Smooth muscle cell (in vitro differentiated cells): ENCODE data around the gene SGCG. TPM values are rescaled to one million over a fixed set of nuclear protein-coding genes. Genes with fewer than 3 reads are reported as not detected.
"Not testable (repeated sequence)": the region's sequence is repeated elsewhere in the genome, so short reads cannot be mapped to it uniquely, and the experiment has no call there.

Source experiments
- DNase-seq: peaks from one replicate; lab custom pipeline; 2025; ENCODE audit not compliant: unreplicated experiment; lab: John Stamatoyannopoulos, UW
- H2AFZ ChIP-seq: fragments of 200-600 bp; sonication (generic); 2 replicates; pipeline ENCODE4 v1.6.0; 2016; ENCODE audit warnings: antibody characterized with exemption, low read depth, mild to moderate bottlenecking
- H3F3A ChIP-seq: fragments of 200-600 bp; sonication (generic); 2 replicates; pipeline ENCODE4 v1.6.0; 2017; ENCODE audit warnings: antibody characterized with exemption, low read depth
- H3K27ac ChIP-seq: fragments of 200-600 bp; sonication (generic); 2 replicates; pipeline ENCODE4 v1.5.1; 2016; ENCODE audit warnings: low read depth, mild to moderate bottlenecking
- H3K27me3 ChIP-seq: fragments of 200-600 bp; sonication (generic); 2 replicates; pipeline ENCODE4 v1.6.1; 2016; ENCODE audit warnings: low read depth, mild to moderate bottlenecking
- H3K36me3 ChIP-seq: fragments of 200-600 bp; sonication (generic); 2 replicates; pipeline ENCODE4 v1.5.1; 2016; ENCODE audit warnings: low read depth
- H3K4me1 ChIP-seq: fragments of 200-600 bp; sonication (generic); 2 replicates; pipeline ENCODE4 v1.5.1; 2016; ENCODE audit warnings: low read depth
- H3K4me2 ChIP-seq: fragments of 200-600 bp; sonication (generic); 2 replicates; pipeline ENCODE4 v1.6.0; 2016; ENCODE audit warnings: mild to moderate bottlenecking
- H3K4me3 ChIP-seq: fragments of 200-600 bp; sonication (generic); 2 replicates; pipeline ENCODE4 v1.5.1; 2016; ENCODE audit warnings: mild to moderate bottlenecking
- H3K79me2 ChIP-seq: fragments of 200-600 bp; sonication (generic); 2 replicates; pipeline ENCODE4 v1.6.0; 2016; ENCODE audit warnings: low read depth, mild to moderate bottlenecking
- H3K9ac ChIP-seq: fragments of 200-600 bp; sonication (generic); 2 replicates; pipeline ENCODE4 v1.6.0; 2016; ENCODE audit warnings: low read depth
- H3K9me3 ChIP-seq: fragments of 200-600 bp; sonication (generic); replicated peaks from 2 replicates; pipeline ENCODE4 v1.5.1; 2016; ENCODE audit warnings: low read depth
- H4K20me1 ChIP-seq: fragments of 200-600 bp; sonication (generic); 2 replicates; pipeline ENCODE4 v1.6.0; 2016; ENCODE audit warnings: low read depth
- WGBS: methylation state at CpG from one replicate; pipeline ENCODE4 v1.1.7; 2016; ENCODE audit warnings: low lambda C conversion rate; 5-methylcytosine and 5-hydroxymethylcytosine counted together
- polyA plus RNA-seq: library from polyadenylated mRNA; unstranded; fragments of >200 nt; fragmentation: Nextera tagmentation; extraction: Ambion mirVana; gene quantifications from 2 replicates; pipeline ENCODE4 v1.2.1, GENCODE V29; 2016
- total RNA-seq: library from RNA; depleted of rRNA; stranded (reverse); fragments of >200 nt; gene quantifications from 2 replicates; pipeline ENCODE4 v1.2.3, GENCODE V29; 2014
- TF ChIP-seq, protein P1 (sequence below): fragments of 200-600 bp; sonication (generic); IDR thresholded peaks from 2 replicates; pipeline ENCODE4 v1.5.1; 2017; ENCODE audit warnings: borderline replicate concordance, mild to moderate bottlenecking, antibody characterized with exemption; ENCODE audit not compliant: insufficient read depth, poor library complexity, severe bottlenecking

Gene SGCG, protein sequence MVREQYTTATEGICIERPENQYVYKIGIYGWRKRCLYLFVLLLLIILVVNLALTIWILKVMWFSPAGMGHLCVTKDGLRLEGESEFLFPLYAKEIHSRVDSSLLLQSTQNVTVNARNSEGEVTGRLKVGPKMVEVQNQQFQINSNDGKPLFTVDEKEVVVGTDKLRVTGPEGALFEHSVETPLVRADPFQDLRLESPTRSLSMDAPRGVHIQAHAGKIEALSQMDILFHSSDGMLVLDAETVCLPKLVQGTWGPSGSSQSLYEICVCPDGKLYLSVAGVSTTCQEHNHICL
- total RNA-seq (2.3 and 5.1 TPM in 2 replicates), polyA plus RNA-seq (5.1 and 5.7 TPM in 2 replicates)

DNA sequence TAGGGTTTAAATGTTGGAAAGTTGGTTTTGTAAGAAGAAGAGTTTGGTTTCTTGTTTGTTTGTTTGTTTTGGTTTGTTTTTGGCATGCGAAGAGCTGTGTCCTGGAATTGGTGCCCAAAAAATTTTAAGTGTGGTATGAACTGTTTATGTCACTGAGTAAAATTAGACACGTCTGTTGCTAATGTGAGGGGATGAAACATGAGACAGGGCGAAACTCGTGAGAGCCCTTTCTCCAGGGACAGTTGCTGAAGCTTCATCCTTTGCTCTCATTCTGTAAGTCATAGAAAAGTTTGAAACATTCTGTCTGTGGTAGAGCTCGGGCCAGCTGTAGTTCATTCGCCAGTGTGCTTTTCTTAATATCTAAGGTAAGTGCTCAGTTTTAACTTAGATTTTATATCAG lies at the start of gene SGCG:
TSS of gene SGCG (plus strand) at position 269 of the 400 bp plus-strand sequence. CDS start 22,716 bp downstream, outside the sequence.
- H3K4me3 ChIP-seq, result no peak within 1 kb of the TSS
- H3K36me3 ChIP-seq, result no peaks in the 10 kb centered on the region
- 78% methylated on average over 6 of the region's 6 CpGs for WGBS
- no peaks in the 10 kb centered on the region for H3K4me1 ChIP-seq
- H3F3A ChIP-seq, result no peaks in the 10 kb centered on the region
- H3K9me3 ChIP-seq, result no peaks in the 10 kb centered on the region
- TF ChIP-seq, protein P1, sequence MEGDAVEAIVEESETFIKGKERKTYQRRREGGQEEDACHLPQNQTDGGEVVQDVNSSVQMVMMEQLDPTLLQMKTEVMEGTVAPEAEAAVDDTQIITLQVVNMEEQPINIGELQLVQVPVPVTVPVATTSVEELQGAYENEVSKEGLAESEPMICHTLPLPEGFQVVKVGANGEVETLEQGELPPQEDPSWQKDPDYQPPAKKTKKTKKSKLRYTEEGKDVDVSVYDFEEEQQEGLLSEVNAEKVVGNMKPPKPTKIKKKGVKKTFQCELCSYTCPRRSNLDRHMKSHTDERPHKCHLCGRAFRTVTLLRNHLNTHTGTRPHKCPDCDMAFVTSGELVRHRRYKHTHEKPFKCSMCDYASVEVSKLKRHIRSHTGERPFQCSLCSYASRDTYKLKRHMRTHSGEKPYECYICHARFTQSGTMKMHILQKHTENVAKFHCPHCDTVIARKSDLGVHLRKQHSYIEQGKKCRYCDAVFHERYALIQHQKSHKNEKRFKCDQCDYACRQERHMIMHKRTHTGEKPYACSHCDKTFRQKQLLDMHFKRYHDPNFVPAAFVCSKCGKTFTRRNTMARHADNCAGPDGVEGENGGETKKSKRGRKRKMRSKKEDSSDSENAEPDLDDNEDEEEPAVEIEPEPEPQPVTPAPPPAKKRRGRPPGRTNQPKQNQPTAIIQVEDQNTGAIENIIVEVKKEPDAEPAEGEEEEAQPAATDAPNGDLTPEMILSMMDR, result no peak
- no peak within 1 kb of the TSS for H3K9ac ChIP-seq
- DNase-seq, result no peak
- peaks cover 4% of the 10 kb centered on the region for H3K79me2 ChIP-seq
- H4K20me1 ChIP-seq, result no peaks in the 10 kb centered on the region
- H2AFZ ChIP-seq, result no peak within 1 kb of the TSS
- H3K4me2 ChIP-seq, result no peak within 1 kb of the TSS
- H3K27ac ChIP-seq, result no peak within 1 kb of the TSS
- no peaks in the 10 kb centered on the region for H3K27me3 ChIP-seq

- Histone ChIP-seq H4K20me1 (no peaks in the 10 kb centered on the region), H3F3A (no peaks in the 10 kb centered on the region), H3K4me2 (no peak overlapping the region), H2AFZ (no peak overlapping the region), H3K4me3 (no peak overlapping the region), H3K27me3 (no peaks in the 10 kb centered on the region), H3K9me3 (no peaks in the 10 kb centered on the region), H3K79me2 (no peaks in the 10 kb centered on the region), H3K27ac (no peak overlapping the region), H3K4me1 (no peaks in the 10 kb centered on the region), H3K9ac (no peak overlapping the region), H3K36me3 (no peaks in the 10 kb centered on the region)
- TF ChIP-seq, protein P1, result no peak
- WGBS, result 89% methylated on average over 2 of the region's 5 CpGs
- DNase-seq, result no peak
These were observed 46.2 kb upstream of the SGCG start for GRCh38 chr13:23134542-23134941.

DNA sequence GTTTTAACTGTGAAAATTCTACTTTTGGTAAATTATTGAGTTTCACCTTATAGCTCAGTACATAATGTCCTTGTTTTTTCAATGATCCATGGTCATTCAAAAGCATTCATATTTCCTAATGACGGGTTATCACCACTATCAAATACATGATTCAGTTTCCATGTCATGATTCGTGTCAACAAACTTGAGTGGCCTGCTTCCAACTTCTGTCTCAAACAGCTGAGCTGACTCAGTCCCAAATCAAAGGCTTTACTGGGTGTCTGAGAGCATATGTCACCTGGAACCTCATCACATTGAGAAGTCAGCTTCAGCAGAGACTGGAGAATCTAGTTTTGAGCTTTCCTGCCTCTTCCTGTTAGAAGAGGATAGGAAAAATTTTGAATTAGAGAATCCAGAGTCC lies 40.3 kb upstream of the SGCG start:
- Histone ChIP-seq H3K4me1 (no peaks in the 10 kb centered on the region), H2AFZ (no peak overlapping the region), H3K79me2 (no peaks in the 10 kb centered on the region), H3K9ac (no peak overlapping the region), H3F3A (no peaks in the 10 kb centered on the region), H3K4me2 (no peak overlapping the region), H4K20me1 (no peaks in the 10 kb centered on the region), H3K4me3 (no peak overlapping the region), H3K36me3 (no peaks in the 10 kb centered on the region), H3K27ac (no peak overlapping the region), H3K27me3 (no peaks in the 10 kb centered on the region), H3K9me3 (no peaks in the 10 kb centered on the region)
- 74% methylated on average over 2 of the region's 2 CpGs for WGBS
- TF ChIP-seq, protein P1, result no peak
- no peak for DNase-seq

DNA sequence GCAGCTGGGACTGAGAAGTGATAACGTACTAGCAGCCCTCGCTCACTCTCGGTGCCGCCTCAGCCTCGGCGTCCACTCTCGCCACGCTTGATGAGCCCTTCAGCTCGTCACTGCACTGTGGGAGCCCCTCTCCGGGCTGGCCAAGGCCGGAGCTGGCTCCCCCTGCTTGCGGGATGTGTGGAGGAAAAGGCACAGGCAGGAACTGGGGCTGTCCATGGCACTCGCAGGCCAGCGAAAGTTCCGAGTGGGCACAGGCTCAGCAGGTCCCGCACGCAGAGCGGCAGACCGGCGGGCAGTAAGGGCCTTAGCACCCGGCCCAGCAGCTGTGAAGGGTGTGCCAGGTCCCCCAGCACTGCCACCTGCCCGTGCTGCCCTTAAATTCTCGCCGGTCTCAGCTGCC lies 38.8 kb upstream of the SGCG start:
- Histone ChIP-seq H2AFZ (no peak overlapping the region), H3K27me3 (no peaks in the 10 kb centered on the region), H3F3A (no peaks in the 10 kb centered on the region), H3K9me3 (no peaks in the 10 kb centered on the region), H3K4me3 (no peak overlapping the region), H3K9ac (no peak overlapping the region), H4K20me1 (no peaks in the 10 kb centered on the region), H3K4me2 (no peak overlapping the region), H3K79me2 (no peaks in the 10 kb centered on the region), H3K36me3 (no peaks in the 10 kb centered on the region), H3K4me1 (no peaks in the 10 kb centered on the region), H3K27ac (no peak overlapping the region)
- WGBS, result over 99% methylated on average over 24 of the region's 24 CpGs
- TF ChIP-seq, protein P1, result no peak
- no peak for DNase-seq

GRCh38 chr13:23142607-23143006 lies 38.2 kb upstream of the SGCG start:
- H3K4me2 ChIP-seq, DNase-seq, H3K4me1 ChIP-seq, H3K9ac ChIP-seq, H2AFZ ChIP-seq, H3K4me3 ChIP-seq, H3K9me3 ChIP-seq, H3K79me2 ChIP-seq, H3K27me3 ChIP-seq, H4K20me1 ChIP-seq, H3F3A ChIP-seq, H3K36me3 ChIP-seq, H3K27ac ChIP-seq: not testable (repeated sequence)
- 95% methylated on average over 7 of the region's 7 CpGs for WGBS
